ENCODE data around the gene C1R. TPM values are rescaled to one million over a fixed set of nuclear protein-coding genes. Genes with fewer than 3 reads are reported as not detected.

C1R gene
- total RNA-seq, 2 experiments from 2014 or later, result 0.30 TPM; not detected in 1

DNA sequence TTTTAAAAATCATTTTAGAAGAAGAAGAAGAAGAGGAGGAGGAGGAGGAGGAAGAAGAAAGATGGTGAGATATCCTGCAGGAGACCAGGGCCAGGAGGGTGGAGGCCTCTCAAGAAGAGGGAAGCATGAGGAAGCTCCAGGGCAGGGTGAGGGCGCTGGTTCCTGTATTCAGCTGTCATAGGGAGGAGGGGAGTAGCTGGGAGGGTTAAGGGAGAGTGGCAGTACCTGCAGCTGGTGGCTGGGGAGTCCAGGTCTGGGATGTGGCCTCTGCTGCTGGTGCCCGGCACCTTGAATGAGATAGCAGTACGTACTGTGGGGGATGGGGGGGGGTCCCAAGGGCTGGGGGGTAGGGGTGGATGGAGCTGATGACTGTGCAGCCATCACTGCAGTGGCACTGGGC is 26.6 kb upstream of the C1R start:
- no peak for TF ChIP-seq EZH2phosphoT487 (IDR thresholded peaks at IDR 0.05; ENCODE audit: borderline replicate concordance, low read depth, low read length)
- TF ChIP-seq, protein P1, sequence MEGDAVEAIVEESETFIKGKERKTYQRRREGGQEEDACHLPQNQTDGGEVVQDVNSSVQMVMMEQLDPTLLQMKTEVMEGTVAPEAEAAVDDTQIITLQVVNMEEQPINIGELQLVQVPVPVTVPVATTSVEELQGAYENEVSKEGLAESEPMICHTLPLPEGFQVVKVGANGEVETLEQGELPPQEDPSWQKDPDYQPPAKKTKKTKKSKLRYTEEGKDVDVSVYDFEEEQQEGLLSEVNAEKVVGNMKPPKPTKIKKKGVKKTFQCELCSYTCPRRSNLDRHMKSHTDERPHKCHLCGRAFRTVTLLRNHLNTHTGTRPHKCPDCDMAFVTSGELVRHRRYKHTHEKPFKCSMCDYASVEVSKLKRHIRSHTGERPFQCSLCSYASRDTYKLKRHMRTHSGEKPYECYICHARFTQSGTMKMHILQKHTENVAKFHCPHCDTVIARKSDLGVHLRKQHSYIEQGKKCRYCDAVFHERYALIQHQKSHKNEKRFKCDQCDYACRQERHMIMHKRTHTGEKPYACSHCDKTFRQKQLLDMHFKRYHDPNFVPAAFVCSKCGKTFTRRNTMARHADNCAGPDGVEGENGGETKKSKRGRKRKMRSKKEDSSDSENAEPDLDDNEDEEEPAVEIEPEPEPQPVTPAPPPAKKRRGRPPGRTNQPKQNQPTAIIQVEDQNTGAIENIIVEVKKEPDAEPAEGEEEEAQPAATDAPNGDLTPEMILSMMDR (conservative IDR thresholded peaks at IDR 0.05; ENCODE audit: low read length), result no peak
- CTCF ChIA-PET (ENCODE audit: unreplicated experiment), result no interaction called here
- no peaks in the 10 kb centered on the region for H3K9me3 ChIP-seq (ENCODE audit: low read length)
- intact Hi-C loops (cut with micrococcal nuclease; ENCODE audit: unreplicated experiment), result loop anchor here (10.0 kb wide), 1 partner anchor 1674 kb away; no protein-coding TSS in a partner anchor
- H3K4me3 ChIP-seq (ENCODE audit: low read depth, low read length, poor library complexity, severe bottlenecking), result no peak overlapping the region
- H3K36me3 ChIP-seq (ENCODE audit: insufficient read depth, low read length), result no peaks in the 10 kb centered on the region
- POLR2A ChIA-PET, result interaction anchor here (0.6 kb wide), 1 partner anchor 1484 kb away, joined by 5 read pairs; no protein-coding TSS in a partner anchor
- DNase-seq (ENCODE audit: low spot score), result no peak
- H4K20me1 ChIP-seq (ENCODE audit: insufficient read depth, low read length), result no peaks in the 10 kb centered on the region
- no peaks in the 10 kb centered on the region for H3K79me2 ChIP-seq (ENCODE audit: insufficient read depth, low read depth, low read length)
- no peaks in the 10 kb centered on the region for H3K4me1 ChIP-seq (ENCODE audit: insufficient read depth, low read length, poor library complexity, severe bottlenecking)
- no peaks in the 10 kb centered on the region for H3K9me2 ChIP-seq (ENCODE audit: insufficient read depth, low read length)
- no peak overlapping the region for H2AFZ ChIP-seq (ENCODE audit: low read length)
- no peak overlapping the region for H3K27ac ChIP-seq (ENCODE audit: low read depth, low read length, poor library complexity, severe bottlenecking)
- no peak overlapping the region for H3K4me2 ChIP-seq (ENCODE audit: low read length)
- BruUV-seq (replicated peaks), result no TSS peak

DNA sequence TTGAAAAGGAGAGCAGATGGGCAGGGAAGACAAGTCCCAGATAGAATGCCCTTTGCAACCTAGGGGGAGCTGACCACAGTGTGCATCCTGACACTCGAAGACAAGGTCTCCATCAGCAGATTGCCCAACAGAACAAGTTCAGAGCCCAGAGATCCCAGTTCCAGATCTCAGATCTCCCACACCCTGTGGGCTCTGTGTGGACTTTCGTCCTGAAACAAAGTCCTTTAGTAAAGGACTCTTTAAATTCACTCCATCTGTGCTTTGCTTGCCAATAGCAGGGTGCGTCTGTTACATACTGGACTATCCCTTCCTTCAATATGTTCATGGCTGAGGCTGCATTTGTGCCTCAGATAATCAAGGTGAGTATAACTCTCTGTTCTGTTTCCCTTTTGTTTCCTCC is 25.4 kb upstream of the C1R start:
- POLR2A ChIA-PET, result no interaction called here
- intact Hi-C loops (cut with micrococcal nuclease; ENCODE audit: unreplicated experiment), result loop anchor here (10.0 kb wide), 1 partner anchor 1673 kb away; no protein-coding TSS in a partner anchor
- no peaks in the 10 kb centered on the region for H3K79me2 ChIP-seq (ENCODE audit: insufficient read depth, low read depth, low read length)
- no peak overlapping the region for H2AFZ ChIP-seq (ENCODE audit: low read length)
- H3K9me2 ChIP-seq (ENCODE audit: insufficient read depth, low read length), result no peaks in the 10 kb centered on the region
- BruUV-seq (replicated peaks), result no TSS peak
- TF ChIP-seq, protein P1 (conservative IDR thresholded peaks at IDR 0.05; ENCODE audit: low read length), result no peak
- no peak for TF ChIP-seq EZH2phosphoT487 (IDR thresholded peaks at IDR 0.05; ENCODE audit: borderline replicate concordance, low read depth, low read length)
- H3K27ac ChIP-seq (ENCODE audit: low read depth, low read length, poor library complexity, severe bottlenecking), result no peak overlapping the region
- no peak for DNase-seq (ENCODE audit: low spot score)
- CTCF ChIA-PET (ENCODE audit: unreplicated experiment), result no interaction called here
- H3K4me3 ChIP-seq (ENCODE audit: low read depth, low read length, poor library complexity, severe bottlenecking), result no peak overlapping the region
- no peaks in the 10 kb centered on the region for H4K20me1 ChIP-seq (ENCODE audit: insufficient read depth, low read length)
- no peaks in the 10 kb centered on the region for H3K4me1 ChIP-seq (ENCODE audit: insufficient read depth, low read length, poor library complexity, severe bottlenecking)
- H3K36me3 ChIP-seq (ENCODE audit: insufficient read depth, low read length), result no peaks in the 10 kb centered on the region
- H3K9me3 ChIP-seq (ENCODE audit: low read length), result no peaks in the 10 kb centered on the region
- no peak overlapping the region for H3K4me2 ChIP-seq (ENCODE audit: low read length)

DNA sequence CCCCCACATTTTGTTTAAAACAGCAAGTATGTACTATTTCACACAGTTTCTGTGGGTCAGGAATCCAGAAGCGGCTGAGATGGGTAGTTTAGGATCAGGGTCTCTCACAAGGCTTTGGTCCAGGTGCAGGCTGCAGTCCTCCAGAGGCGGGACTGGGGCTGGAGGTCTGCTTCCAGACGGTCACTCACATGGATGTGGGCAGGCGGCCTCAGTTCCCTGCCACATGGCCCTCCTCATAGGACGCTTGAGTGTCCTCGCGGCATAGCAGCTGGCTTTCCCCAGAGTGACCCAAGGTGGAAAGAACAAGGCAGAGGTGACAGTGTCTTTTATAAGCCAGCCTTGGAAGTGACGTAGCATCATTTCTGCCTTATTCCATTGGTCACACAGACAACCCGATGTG is 24.7 kb upstream of the C1R start:
- no peaks in the 10 kb centered on the region for H3K4me1 ChIP-seq (ENCODE audit: insufficient read depth, low read length, poor library complexity, severe bottlenecking)
- no peak for TF ChIP-seq EZH2phosphoT487 (IDR thresholded peaks at IDR 0.05; ENCODE audit: borderline replicate concordance, low read depth, low read length)
- TF ChIP-seq, protein P1 (conservative IDR thresholded peaks at IDR 0.05; ENCODE audit: low read length), result no peak
- H3K27ac ChIP-seq (ENCODE audit: low read depth, low read length, poor library complexity, severe bottlenecking), result no peak overlapping the region
- CTCF ChIA-PET (ENCODE audit: unreplicated experiment), result no interaction called here
- H3K9me2 ChIP-seq (ENCODE audit: insufficient read depth, low read length), result no peaks in the 10 kb centered on the region
- intact Hi-C loops (cut with micrococcal nuclease; ENCODE audit: unreplicated experiment), result loop anchor here (10.0 kb wide), 1 partner anchor 1672 kb away; no protein-coding TSS in a partner anchor
- no peak overlapping the region for H3K4me2 ChIP-seq (ENCODE audit: low read length)
- no peaks in the 10 kb centered on the region for H3K79me2 ChIP-seq (ENCODE audit: insufficient read depth, low read depth, low read length)
- no peak overlapping the region for H3K4me3 ChIP-seq (ENCODE audit: low read depth, low read length, poor library complexity, severe bottlenecking)
- H3K36me3 ChIP-seq (ENCODE audit: insufficient read depth, low read length), result no peaks in the 10 kb centered on the region
- no peak overlapping the region for H2AFZ ChIP-seq (ENCODE audit: low read length)
- no peaks in the 10 kb centered on the region for H4K20me1 ChIP-seq (ENCODE audit: insufficient read depth, low read length)
- DNase-seq (ENCODE audit: low spot score), result no peak
- H3K9me3 ChIP-seq (ENCODE audit: low read length), result no peaks in the 10 kb centered on the region
- POLR2A ChIA-PET, result no interaction called here
- BruUV-seq (replicated peaks), result no TSS peak
